Midbrain (tissue), 1 donor: Measurements from ENCODE around the gene HRCT1.
A peak's percentile ranks its signal among the peaks of the same experiment; 100 is the strongest.
"Not testable (repeated sequence)": the region's sequence is repeated elsewhere in the genome, so short reads cannot be mapped to it uniquely, and the experiment has no call there.

ENCODE experiments used
- DNase-seq: peaks from one replicate; lab custom pipeline; 2025; lab: John Stamatoyannopoulos, UW

The HRCT1 gene

GRCh38 chr9:35905912-35906679 lies at the start of gene HRCT1:
Gene HRCT1, plus strand, starts transcription at chr9:35906202. Its CDS starts 86 bp downstream, at chr9:35906288.
- peak; percentile 15 for DNase-seq

- no peak for DNase-seq
Observed at GRCh38 chr9:35856206-35856605, 49.8 kb upstream of the HRCT1 start.

GRCh38 chr9:35856882-35857281 lies 49.1 kb upstream of the HRCT1 start:
- no peak for DNase-seq

GRCh38 chr9:35858458-35858857 lies 47.5 kb upstream of the HRCT1 start:
- no peak for DNase-seq

GRCh38 chr9:35859310-35859989 lies 46.6 kb upstream of the HRCT1 start:
- no peak for DNase-seq

GRCh38 chr9:35859990-35860339 lies 46.0 kb upstream of the HRCT1 start:
- DNase-seq = no peak

GRCh38 chr9:35861161-35861897 lies 44.7 kb upstream of the HRCT1 start:
- DNase-seq = no peak

- no peak for DNase-seq
Observed at GRCh38 chr9:35862328-35862727, 43.7 kb upstream of the HRCT1 start.

GRCh38 chr9:35863583-35863982 lies 42.4 kb upstream of the HRCT1 start:
- no peak for DNase-seq

GRCh38 chr9:35864695-35865255 lies 41.2 kb upstream of the HRCT1 start:
- DNase-seq = no peak

GRCh38 chr9:35867538-35867937 lies 38.5 kb upstream of the HRCT1 start:
- no peak for DNase-seq

- no peak for DNase-seq
Observed at GRCh38 chr9:35868933-35869332, 37.1 kb upstream of the HRCT1 start.

- no peak for DNase-seq
Observed at GRCh38 chr9:35869621-35870216, 36.3 kb upstream of the HRCT1 start.

GRCh38 chr9:35870351-35870923 lies 35.6 kb upstream of the HRCT1 start, which contains the start of gene OR13J1:
Gene OR13J1, minus strand, starts transcription at chr9:35870401. Its CDS starts 0 bp downstream, at chr9:35870401.
- no peak for DNase-seq

GRCh38 chr9:35871545-35871944 lies 34.5 kb upstream of the HRCT1 start:
- no peak for DNase-seq

- DNase-seq = no peak
Observed at GRCh38 chr9:35872505-35872904, 33.5 kb upstream of the HRCT1 start.

- peak; percentile 78 for DNase-seq
Observed at GRCh38 chr9:35882263-35882848, 23.6 kb upstream of the HRCT1 start.

- no peak for DNase-seq
Observed at GRCh38 chr9:35882996-35883395, 23.0 kb upstream of the HRCT1 start.

GRCh38 chr9:35884908-35885307 lies 21.1 kb upstream of the HRCT1 start:
- DNase-seq = not testable (repeated sequence)

- no peak for DNase-seq
Observed at GRCh38 chr9:35891646-35892045, 14.4 kb upstream of the HRCT1 start.

GRCh38 chr9:35892051-35892450 lies 14.0 kb upstream of the HRCT1 start:
- DNase-seq = no peak
